Hematopoietic multipotent progenitor cell treated with erythropoietin and hydrocortisone succinate and interleukin-3 and kit ligand, for 15 days (in vitro differentiated cells): Measurements from ENCODE around the gene KBTBD6.
A peak's percentile ranks its signal among the peaks of the same experiment; 100 is the strongest.
"Not testable (repeated sequence)": the region's sequence is repeated elsewhere in the genome, so short reads cannot be mapped to it uniquely, and the experiment has no call there.

Experiments used
- DNase-seq: peaks from one replicate; pipeline ENCODE4 v3.0.0-alpha.2; 2015; ENCODE audit warnings: low spot score

KBTBD6 gene, protein sequence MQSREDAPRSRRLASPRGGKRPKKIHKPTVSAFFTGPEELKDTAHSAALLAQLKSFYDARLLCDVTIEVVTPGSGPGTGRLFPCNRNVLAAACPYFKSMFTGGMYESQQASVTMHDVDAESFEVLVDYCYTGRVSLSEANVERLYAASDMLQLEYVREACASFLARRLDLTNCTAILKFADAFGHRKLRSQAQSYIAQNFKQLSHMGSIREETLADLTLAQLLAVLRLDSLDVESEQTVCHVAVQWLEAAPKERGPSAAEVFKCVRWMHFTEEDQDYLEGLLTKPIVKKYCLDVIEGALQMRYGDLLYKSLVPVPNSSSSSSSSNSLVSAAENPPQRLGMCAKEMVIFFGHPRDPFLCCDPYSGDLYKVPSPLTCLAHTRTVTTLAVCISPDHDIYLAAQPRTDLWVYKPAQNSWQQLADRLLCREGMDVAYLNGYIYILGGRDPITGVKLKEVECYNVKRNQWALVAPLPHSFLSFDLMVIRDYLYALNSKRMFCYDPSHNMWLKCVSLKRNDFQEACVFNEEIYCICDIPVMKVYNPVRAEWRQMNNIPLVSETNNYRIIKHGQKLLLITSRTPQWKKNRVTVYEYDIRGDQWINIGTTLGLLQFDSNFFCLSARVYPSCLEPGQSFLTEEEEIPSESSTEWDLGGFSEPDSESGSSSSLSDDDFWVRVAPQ

DNA sequence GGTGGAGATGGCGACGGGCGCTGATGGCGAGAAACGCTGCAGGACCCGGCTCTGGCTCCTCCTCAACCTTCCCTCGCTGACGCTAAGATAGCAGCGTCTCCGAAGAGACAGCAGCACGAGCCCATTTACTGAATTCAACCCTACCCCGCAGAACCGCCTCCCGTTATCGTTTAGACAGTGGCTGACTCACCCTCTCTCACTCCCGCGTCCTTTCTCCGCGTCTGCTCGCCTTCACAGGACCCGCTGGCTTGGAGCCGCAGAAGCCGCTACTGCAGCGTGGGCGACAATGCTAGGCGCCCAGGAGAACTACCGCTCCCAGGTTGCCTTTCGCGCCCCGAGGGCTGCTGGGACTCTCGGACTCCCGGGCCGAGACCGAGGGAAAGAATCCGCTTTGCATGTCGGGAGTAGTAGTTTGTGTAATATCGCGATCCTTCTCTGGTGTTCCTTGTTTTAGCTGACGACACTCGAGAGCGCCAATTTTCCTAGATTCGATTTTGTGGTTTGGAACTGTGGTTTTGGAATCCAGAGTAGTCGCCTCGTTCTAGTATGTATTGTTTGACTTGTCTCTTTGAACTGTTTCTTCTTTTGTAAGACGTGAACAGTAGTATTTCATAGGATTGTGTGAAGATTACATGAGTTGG, at the start of gene KBTBD6:
KBTBD6 (minus strand) TSS at position 291 of the 641 bp plus-strand sequence. CDS start 291 bp downstream, outside the sequence.
- DNase-seq = peak; percentile 97

DNA sequence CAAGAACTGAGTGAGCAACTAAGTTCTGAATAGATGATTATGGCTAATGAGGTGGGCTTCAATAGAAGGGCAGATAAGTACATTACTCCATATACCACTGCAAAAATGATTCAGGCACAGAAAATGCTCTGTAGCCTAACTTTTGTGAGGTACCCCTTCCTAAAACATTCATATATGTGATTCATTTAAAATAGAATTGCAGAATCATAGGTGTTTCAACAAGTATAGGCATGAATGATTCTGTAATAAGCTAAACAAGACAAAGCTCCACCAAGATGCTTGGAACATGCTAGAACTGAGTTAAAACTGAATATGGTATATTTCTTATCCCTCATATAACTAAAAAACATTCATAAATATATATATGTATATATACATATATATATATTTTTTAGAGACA, 49.6 kb upstream of the KBTBD6 start:
- no peak for DNase-seq

DNA sequence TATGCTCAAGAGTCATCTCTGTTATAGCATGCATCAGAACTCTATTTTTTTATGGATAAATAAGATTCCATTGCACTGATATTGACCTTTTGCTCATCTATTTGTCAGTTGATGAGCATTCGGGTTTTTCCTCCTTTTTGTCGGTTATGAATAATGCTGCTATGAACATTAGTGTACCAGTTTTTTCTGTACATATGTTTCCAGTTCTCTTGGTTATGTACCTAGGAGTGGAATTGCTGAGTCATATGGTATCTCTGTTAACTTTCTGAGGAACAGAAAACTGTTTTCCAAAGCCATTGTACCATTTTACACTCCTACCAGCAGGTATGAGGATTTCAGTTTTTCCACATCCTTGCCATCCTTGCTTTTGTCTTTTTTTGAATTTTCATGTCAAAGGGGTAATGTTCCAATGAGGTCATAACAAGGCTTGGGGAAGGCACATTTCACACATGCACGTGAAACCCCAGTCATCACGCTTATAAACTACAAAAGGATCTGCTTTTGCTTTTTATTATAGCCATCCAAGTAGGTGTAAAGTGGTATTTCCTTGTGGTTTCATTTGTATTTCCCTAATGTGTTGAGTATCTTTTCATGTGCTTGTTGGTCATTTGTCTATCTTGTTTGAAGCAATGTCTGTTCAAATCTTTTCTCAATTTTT, 47.1 kb upstream of the KBTBD6 start:
- no peak for DNase-seq

DNA sequence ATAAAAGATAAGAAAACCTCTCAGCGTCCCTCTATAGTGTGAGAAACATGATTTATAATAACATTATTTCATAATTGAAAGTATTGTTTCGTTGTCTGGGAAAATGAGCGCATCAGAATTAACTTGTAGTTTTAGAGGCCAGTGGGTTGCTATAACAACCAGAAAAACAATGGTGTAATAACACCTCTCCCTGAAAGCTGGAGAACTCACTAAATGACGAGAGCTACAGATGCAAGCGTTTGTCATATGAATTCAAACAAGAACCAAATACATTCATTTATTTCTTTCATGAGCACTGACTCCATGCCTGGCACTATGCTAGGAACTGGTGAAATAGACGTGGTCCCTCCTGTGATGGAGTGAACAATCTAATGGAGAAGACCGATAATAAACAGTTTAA, 45.4 kb upstream of the KBTBD6 start:
- DNase-seq = no peak

DNA sequence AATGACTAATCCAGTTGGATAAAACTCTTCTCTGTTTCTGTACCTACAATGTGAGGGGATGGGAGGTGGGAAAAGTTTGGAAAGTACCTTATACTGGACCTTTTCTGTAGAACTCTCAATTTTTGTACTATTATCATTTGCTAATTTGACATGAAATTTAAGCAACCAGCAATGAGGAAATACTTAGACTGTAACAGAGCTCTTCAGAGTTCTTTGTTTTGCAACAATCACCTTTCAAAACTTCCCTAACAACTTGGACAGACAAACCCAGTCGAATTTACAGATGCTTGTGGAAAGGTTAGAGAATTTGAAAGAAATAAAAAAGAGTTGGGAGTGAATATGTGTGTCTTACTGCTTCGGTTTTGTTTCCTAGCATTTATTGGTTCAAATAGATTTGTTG, 45.0 kb upstream of the KBTBD6 start:
- DNase-seq = no peak

DNA sequence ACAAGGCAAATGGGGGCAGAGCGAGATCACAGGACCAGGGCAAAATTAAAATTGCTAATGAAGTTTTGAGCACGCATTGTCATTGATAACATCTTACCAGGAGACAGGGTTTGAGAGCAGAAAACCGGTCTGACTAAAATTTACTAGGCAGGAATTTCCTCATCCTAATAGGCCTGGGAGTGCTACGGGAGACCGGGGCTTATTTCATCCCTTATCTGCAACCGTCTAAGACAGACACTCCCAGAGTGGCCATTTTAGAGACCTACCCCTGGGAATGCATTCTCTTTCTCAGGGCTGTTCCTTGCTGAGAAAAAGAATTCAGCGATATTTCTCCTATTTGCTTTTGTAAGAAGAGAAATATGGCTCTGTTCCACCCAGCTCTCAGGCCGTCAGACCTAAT, 43.0 kb upstream of the KBTBD6 start:
- DNase-seq = not testable (repeated sequence)

DNA sequence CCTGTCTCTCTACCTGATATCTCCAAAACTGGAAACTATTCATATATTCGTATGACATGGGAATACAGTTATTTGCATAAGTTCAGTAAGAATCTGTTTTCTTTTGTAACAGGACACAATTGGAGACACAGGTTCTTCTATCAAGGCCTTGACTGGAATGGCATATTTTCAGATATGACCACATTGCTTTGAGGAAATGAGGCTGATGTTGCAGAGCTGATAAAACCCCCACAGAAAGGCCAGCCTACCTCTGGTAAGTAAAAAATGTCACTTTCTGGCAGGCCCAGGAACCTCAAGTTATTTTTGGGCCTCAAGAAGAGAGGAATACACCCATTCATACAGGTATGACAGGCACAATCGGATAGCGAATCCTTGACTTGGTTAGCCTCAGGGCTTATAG, 29.5 kb upstream of the KBTBD6 start:
- DNase-seq = no peak

DNA sequence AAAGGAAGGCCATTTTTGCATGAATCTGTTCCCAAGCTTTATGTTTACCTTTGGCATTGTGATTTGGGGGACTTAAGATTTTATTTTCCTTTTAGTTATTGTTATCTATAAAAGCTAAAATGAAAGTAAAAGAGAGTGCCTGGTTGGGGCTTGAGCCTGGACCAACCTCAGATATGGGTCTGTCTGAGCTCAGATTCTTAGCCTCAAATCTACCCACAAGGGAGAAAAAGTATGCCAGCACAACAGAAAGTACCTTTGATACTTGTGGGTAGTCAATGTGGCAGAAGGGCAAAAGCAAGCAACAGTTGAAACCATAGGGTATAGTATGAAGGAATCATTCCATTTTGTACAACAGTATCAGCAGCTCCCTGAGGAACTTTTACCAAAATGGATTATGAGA, 26.6 kb upstream of the KBTBD6 start:
- DNase-seq = no peak

DNA sequence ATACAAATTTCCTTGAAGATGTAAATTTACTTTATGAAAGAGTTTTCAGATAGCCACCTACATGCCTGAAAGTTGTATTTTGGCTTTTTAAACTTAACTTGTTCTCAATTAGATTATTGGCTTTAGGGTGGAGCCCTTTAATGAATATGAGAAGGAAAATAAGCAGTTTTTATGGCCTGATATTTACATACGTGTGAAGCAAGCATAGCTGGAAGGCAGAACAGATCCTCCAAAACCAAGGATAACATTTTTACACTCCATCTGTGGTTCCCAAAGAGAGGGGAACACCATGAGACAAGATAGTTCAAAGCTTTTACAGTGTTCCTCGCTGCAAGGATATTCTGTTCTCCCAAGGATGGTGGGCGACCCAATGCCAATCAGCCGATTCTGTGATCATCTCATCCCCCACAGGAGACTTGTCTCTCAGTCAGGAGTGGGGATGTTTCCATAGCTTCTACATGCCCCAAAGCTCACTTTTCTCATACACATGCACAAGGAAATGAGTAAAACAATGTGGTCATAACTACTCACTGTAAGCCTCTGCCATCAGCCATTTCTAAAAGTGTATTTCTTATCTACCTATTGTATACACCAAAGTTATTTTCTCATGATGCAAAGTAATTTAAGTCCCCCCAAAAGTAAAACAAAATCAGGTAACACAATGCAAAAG, 24.6 kb upstream of the KBTBD6 start:
- DNase-seq = no peak

DNA sequence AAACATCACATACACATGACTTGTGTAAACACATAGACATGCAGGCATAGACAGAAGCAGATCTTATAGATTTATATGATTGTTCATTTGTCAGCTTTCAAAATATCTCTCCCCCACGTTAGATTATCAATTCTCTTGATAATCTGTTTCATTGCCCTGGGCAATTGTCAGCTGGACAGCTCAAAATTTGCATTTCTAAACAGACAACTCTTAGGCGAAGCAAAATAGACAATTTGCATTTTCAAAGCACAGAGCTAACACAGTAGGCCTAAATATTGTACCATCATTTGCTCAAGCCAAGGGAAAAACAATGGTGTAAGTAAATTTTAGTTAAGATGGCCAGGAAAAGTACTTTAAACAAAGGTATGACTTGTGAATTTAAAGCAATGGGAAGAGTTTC, 24.0 kb upstream of the KBTBD6 start:
- no peak for DNase-seq

DNA sequence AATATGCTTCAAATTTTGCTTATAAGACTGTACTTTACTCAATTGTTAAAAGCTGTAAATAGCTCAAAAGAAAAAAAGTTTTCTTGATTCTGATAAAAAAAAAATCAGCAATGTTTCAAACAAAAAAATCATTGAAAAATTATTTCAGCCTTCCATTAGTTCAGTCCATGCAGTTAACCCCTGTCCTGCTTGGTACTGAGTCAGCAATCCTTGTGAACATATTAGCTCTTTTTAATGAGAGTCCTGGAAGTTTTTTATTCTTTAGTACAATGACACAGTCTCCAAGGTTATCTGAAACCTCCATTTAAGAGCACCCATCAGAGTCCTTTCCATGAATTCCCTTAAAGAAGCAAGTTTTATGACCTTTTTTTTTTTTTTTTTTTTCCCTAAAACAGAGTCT, 21.4 kb upstream of the KBTBD6 start:
- DNase-seq = no peak

DNA sequence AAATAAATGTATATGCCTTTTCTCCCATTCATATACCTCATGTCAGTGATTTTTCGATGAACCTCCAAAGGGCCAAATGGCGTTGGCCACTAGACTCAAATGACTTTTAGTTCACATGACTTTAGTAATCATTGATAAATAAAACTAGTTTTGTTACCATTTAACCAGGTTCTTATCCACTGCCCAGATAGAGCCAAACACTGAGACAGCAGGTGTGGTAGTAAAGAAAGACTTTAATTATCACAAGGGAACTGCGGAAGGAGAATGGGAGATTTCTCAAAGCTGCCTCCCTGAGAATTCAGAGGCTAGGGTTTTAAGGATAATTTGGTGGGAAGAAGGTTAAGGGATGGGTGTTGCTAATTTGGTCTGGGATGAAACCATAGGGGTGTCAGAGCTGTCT, 19.4 kb upstream of the KBTBD6 start:
- DNase-seq = no peak

DNA sequence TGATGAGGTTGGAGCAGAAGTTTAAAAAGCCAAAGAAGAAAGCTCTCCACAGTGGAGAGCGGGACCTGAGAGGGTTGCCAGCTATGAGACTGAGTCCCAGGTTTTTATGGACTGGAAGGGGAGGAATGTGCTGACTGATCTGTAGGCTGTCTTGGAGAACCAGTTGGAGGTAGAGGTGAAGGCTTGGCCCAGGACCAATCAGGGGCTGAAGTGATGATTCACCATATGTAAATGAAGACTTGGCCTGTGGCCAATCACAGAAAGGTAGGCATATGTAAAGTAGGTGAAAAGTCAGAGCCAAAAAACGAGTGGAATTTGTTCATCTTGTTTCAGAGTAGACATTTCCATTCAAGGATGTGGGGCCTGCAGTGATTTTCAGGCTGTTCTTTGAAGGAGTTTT, 17.5 kb upstream of the KBTBD6 start:
- DNase-seq = no peak

DNA sequence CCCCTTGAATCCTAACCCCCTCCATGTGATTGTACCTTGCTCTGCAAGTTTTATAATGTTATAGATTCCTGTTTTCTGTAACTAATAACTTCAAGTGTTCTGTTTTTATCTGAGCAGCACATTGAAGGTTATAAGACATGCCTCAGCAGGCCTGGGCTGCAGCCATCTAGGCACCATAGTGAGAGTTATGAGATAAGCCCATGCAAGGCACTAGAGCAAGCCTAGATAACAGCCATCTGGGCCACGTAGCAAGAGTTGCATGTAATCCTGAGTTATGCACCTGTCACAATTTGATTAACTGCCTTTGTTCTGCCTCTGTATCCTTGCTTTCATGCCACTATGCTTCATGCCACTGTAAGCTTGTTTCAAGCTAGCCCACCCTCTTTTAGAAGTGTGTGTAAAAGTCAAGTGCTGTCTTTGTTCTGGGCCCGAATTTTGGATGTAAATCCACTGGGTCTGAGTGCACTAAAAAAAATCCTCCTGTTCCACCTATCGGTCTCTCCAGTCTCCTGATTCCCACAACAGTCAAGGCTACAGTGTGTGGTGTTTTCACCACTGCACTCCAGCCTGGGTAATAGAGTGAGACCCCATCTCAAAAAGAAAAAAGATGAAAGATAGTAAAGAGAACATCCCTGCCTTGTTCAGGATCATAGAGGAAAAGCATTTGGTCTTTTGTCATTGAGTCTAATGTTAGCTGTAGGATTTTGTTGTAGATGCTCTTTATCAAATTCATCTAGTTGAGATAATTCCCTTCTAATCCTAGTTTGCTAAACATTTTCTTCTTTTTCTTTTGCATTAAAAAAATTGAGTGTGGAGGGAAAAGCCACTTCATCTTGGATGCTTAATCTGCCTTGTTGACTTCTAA, 16.0 kb upstream of the KBTBD6 start:
- no peak for DNase-seq

DNA sequence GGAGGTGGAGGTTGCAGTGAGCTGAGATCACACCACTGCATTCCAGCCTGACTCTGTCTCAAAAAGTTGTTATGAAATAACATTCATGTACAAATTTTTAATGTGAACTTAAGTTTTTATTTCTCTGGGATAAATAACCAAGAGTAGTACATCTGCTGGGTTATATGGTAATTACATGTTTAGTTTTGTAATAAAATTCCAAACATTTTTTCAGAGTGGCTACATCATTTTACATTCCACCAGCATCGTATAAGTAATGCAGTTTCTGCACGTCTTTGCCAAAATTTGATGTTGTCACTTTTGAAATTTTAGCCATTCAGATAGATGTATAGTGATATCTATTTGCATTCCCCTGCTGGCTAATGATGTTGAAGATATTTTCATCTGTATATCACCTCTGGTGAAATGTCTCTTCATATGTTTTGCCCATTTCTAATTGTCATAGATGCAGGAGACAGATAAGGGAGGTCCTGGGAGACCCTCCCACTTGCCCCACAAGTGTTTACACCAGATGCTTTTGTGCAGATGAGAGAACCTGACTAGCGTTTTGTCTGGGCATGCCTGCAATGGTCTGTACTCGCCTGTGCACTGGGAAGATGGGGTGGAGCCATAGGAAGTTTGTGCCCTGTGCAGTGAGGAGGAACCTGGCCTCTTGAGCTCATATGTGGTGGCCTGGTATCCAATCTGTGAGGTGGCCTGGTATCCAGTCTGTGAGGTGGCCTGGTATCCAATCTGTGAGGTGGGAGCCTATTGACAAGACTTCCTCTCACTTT, 12.7 kb upstream of the KBTBD6 start:
- no peak for DNase-seq

DNA sequence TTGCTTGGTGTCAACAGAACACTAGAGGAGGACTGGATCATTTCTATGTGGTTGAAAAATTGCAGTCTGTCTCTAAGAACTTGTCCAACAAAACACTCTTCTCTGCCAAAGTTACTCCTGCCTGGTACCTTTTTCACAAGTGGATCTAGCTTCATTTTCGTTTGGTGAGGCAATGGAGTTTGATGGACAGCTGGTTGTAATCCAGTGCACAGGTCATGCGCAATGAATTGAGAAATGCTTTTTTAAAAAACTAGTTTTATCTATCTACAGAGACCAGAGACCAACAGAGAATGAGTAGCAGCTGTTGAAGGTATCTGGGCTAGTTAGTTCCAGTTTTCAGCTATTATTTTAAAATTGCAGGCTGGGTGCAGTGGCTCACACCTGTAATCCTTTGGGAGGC, 12.0 kb upstream of the KBTBD6 start:
- no peak for DNase-seq

DNA sequence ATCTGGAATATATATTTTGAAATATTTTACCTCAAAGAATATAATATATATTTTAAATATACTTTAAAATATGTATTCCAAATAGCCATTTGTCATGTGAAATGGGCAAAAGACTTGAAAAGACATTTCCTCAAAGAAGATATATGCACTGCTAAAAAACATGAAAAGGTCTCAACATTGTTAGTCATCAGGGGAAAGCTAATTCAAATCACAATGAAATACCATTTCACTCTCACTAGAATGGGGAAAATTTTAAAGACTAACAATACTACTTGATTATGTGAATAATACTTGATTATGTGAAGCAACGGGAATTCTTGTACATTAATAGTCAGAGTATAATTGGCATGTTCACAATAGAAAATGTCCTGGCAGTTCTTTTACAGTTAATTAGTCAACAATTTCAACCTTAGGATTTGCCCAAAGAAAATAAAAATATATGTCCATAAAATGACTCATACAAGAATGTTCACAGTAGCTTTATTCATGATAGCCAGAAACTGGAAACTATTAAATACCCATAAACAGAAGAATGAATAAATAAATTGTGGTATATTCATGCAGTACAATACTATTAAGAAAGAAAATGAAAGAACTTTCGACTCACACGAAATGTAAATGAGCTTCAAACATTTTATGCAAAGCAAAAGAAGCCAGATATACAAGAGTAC, 6.8 kb upstream of the KBTBD6 start:
- no peak for DNase-seq

DNA sequence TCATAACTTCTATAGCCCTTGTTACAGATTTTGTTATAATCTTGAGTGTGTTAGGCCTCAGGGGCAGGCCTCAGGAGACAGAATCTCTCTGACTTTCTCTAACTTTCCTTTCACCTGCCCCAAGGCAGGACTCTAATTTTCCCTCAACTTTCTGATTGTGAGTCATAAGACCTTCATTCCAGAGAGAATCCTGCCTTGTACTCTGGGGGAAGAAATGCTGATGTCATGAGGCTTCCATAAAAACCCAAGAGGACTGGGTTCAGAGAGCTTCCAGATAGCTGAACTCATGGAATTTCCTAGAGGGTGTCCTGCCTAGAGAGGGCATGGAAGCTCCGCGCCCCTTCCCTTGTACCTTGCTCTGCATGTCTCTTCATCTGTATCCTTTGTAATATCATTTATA, 5.3 kb upstream of the KBTBD6 start:
- DNase-seq = no peak

DNA sequence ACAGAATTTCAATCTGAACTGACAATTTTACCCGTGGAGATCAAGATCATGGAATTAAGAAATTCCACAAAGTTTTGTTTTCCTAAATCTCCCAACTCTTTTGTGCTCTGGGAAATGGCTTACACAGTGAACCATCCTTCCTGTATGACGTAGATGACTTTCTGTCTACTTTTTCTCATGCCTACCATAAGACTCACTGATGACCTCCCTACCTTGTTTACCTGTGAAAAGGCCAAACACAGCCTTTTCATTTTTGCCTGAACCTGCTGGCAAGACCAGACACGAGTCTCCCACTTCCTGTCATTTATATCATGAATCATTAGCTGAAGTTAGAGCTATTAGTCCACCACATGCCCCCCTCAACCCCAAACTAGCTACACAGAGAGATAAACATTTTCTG, 4.6 kb upstream of the KBTBD6 start:
- DNase-seq = no peak
